GM18517 (cell line): ENCODE results near the gene BICC1.

Source experiments
- ATAC-seq: cut with Tn5 transposase; IDR thresholded peaks from one replicate; pipeline ENCODE4 v1.9.1; 2021; ENCODE audit warnings: mild to moderate bottlenecking, moderate library complexity; ENCODE audit not compliant: unreplicated experiment

Gene BICC1

DNA sequence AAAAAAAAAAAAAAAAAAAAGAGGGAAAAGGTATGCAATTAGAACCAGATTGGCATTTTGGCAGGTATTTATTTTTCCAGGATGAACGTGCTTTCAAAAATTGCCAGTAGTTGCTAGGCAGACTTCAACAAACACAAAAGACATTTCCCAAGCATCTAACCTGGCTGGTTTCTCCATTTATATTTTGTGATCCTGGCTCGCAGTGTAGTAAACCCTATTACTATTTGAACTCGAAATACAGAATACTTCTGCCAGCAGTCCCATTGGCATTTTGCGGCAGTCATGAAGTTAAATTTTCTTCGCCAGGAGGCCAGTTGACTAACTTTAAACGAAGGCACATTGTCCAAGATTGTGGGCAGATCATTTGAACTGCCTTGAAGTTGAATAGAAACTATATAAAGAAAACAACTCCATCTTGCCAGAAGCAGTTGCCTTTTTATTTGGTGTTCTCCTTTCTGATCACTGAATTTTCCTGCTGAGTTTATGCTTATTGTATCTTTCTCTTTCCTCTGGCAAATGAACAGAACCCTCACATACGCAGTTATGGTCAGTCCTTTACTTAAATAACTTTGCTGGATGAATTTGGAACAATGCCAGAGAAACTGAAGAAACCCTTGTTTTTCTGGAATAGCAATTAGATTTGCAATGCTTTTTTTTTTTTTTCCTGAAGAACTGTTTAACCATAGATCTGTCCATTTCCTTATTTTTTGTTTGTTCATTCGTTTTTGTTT lies 132.9 kb downstream of the BICC1 start:
- ATAC-seq = no peak

DNA sequence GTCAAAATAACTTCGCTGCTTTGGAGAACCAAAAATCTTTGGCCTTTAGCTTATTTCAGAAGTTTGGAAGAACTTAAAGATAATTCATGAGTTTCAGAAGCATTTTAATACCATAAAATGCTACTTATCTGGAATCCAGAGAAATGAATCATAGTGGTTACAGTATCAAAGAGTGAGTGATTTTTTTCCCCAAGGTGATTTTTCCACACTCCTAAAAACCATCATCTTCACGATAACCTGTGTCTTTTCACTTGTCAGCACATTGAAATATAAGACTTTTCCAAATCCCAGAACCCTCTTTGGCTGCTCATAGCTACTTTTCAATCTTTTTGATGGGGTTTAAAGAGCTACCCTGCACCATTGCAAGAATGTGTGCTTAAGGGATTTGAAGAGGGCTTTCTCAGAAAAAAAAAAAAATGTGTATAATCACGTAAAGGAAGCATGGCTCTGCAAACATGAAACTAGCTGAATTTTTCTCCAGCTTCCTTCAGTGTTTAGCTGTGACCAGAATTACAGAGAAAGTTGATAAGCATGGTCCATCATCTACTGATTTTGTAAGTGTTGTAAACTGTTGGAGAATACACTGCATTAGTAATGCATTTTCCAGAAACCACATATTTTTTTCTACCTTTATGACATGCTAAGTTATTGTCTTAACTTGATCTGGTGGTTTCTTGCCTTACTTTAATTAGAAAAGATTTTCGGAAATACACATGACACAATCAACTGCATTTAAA lies 134.9 kb downstream of the BICC1 start:
- no peak for ATAC-seq

DNA sequence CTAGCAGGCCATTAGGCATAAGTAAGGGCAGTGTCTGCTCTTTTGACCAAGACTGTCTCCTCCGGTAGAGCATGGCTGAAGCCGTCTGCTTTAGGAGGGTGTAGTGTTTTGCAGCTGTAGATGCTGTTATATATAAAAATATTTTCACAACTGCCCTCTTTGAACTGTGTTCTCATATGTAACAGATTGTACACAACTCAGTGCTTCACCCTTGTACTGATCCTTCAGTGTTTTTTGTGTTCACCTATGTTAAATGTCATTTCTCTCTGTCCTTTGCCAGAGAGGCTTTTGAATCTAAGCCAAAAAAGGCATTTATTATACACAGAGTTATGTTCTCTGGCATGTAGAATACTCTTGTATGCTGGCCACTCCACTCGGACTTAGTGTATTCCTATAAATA lies 135.5 kb downstream of the BICC1 start:
- no peak for ATAC-seq

DNA sequence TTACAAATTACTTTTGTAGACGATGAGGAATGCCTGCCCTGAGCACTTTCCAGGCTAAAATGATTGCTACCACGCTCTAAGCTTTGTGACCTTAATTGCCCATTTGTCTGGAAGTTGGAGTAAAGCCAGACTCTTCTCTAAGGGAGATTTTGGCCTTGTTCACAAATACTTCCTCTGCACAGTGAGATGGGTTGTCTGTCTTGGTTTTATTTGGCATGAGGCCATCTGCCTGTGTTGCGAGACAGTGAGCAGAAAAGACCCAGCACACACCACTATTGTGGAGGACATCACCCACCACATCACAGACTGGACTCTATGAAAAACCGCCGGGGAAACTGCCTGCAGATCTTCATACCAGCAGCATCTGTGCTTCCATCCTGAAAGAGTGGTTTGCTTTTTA lies 138.4 kb downstream of the BICC1 start:
- ATAC-seq = no peak

DNA sequence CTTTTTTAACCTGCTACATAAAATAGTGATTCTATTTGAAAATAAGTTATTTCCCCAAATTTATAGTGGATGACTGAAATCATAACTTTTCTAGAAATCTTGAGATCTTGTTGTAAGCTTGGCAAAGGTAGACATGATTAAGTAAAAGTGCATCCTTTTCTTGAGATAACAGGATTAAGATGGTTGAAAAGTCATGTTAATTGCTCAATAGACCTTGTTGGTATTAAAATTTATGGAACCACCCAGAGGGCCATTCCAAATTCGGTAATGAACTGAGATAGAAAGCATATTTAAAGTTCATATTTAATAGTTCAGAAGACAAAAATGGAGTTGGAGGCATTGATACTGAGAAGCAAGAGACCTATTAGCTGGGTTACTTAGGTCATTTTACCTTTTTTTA lies 139.1 kb downstream of the BICC1 start:
- ATAC-seq = no peak

DNA sequence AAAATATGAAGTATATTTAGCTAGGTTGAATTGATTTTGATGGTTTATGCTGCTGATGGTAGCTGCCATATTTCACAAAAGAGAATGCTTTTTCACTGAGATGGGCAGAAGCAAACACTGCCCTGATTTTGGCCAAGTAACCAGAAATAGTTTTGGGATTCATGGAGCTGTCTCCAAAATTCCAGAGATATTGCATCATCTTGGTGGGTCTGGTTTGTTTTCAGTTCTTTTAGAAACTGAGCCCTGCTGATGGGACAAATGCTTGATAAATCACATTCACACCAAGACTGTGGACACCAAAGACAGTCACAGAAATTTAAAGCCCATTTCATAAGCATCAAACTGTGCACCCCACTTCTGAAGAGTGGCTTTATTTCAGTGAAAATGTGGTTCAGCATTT lies 140.5 kb downstream of the BICC1 start:
- ATAC-seq = no peak

DNA sequence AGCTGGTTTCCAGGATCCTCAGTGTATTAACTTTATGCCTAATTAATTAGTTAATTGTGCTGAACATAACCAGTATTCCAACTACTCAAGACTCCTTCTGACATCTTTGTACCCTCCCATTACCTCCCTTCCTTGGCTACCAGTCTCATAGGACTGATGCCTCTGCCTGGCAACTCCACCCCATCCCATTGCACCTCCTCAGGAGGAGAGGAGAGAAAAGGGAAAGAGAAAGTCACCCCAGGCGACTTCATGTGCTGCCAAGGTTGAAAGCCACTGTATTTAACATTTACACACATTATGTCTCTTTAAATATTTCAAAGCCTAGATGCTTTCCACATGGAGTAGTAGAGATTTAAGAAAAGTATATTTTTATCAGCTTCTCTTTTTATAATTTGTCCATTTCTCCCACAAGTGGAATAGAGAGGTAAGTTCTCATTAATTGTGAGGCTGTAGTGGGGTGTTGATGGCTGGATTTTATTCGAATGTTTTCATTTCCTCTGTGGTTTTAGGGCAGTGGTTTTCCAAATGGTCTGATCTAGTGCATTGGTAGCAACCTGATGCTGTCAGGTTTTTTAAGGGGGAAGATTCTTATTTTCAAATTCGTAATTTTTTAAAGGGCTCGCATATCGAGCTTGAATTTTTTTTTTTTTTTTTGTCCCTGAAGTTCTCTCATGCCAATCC lies 148.0 kb downstream of the BICC1 start:
- no peak for ATAC-seq

DNA sequence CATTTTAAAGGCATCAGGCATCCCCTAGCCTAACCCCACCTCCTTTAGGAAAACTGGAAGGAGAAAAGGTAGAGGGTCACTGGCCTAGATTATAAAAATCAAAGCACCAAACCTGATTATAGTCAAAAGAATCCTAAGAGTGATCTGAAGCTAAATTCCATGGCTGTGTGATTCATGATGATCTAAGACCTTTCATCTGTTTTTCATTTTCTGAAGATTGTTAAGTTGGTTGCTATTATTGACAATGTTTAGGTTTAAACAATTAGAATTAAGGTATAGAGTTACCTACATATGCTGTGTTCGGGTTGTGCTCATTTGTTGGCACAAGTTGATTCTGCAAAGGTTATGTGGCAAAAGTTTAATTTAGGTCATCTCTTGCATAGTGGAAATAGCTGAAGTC lies 148.7 kb downstream of the BICC1 start:
- ATAC-seq = no peak

DNA sequence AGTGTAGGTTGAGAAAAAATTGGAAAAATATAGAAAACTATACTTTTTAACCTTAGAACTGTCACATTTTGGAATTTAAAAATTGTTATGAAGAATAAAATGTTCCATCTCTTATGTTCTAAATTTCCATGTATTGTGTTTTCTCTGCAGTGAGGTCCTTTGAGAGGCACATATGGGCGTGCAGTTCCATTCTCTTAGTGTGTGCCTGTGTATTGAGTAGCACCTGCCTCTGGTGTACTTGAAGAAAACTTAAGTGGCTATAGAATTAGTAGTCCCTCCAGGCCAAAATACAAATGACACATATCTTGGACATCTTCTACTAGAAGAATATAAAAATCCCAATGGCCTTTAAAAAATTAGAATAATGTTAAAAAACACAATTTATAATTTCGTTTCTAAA lies 149.2 kb downstream of the BICC1 start:
- ATAC-seq = no peak

DNA sequence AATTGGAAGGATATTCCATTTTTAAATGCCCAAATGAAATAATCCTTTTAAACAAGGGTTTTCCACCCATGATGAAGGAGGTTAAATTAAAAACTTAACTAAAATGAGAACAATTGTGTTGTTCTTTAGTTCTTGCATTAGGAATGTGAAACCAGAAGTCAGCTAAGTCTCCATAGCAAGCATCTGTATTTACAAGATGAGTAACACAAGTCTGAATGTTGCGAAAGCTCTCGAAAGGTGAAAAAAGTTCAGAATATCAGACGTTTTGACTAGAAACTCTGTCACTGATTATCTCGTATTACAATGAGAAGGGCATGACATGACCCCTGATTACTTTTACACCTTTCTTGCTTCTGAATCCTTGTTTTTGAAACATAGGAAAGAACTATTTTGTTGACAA lies 149.6 kb downstream of the BICC1 start:
- ATAC-seq = no peak

DNA sequence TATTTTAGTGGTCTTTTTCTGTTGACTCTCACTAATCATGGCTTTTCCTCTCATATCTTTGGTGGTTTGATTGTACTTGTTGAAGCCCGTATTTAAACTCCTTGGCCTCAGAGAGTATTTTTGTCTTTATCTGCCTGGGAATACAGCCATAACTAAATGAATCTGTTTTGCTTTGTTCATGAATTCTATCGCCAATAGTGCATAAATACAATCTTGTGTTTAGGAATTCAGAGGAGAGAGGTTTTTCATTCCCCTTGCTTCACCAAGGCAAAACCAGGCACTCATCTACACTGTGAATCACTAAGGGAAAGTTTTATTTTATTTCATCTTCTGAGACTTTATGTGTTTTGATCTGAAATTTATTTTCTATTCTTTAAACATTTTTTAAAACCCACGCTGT lies 152.7 kb downstream of the BICC1 start:
- ATAC-seq = no peak

DNA sequence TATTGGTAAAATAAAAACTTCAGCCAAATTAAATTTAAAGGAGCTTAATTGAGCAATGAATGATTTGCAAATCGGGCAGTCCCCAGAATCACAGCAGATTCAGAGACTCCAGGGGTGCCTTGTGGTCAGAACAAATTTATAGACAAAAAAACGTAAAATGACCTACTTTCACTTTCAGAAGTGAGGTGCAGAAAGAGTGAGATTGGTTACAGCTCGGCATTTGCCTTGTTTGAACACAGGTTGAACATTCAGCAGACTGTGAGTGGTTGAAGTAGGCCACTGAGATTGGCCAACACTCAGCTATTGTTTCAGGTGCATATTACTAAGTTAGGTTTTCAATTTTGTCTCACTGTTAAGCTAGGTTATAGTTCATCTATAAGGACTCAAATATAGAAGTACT lies 153.4 kb downstream of the BICC1 start:
- no peak for ATAC-seq

DNA sequence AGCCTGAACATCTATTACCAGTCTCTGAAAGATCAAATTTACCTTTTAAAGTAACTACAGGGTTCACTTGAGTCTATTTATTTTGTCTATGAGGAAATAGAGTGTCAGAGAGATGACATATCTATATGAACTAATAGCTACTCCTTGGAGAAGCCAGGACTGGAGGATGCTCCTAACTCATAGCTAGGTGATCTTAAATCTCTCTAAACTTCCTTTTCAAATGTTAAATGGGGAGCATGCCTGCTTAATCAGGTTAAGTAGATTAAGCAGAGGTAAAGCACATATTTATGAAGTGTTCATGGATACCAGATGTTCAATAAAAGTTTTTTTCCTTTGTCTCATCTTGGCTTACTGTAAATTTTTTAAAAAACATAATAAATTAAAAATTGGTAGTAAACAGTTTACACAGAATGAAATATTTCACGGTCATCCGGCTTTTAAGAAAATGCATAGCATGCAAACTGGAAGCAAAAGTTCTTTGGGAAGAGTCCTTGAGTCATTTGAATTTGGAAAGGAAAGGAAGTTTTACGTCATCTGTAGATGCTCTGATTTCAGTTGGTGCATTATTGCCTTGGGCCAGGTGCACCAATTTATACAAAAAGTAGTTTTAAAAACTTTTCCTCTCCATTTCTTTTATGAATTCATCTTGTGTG lies 155.1 kb downstream of the BICC1 start:
- ATAC-seq = no peak

DNA sequence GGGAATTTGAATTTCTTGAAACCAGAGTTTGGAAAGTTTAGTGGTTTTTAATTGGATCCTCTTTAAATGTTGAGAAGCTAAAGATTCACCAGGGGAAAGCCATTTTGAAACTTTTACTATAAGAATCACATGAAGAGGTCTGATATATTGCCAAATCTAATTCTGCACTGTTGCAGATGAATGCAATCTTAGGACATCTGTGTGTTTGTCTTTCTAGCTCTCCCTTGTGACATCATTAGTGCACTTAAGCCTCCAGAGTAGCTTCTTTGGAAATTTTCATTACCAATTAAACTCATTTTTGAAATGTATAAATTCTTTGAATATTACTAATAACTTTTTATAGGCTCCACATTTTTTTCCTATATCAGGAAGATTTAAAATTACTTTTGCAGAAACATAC lies 160.2 kb downstream of the BICC1 start:
- ATAC-seq = no peak

DNA sequence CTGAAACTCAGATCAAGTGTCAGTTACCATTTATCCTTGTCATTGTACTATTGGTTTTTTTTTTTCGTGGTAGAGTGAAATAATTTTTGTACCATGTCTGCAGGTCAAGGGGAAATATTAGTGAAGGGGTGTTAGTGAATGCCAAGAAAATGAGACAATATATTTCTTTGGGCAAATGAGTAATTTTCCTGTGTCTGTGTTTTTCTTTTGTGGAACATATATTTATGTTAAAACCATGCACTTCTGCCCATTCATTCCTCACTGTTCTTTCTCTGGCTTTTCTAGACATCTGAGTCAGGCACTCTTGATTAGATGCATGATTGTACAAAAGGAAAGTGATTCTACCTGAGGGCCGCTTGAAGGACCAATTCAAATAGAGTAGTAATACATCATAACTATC lies 161.6 kb downstream of the BICC1 start:
- no peak for ATAC-seq

DNA sequence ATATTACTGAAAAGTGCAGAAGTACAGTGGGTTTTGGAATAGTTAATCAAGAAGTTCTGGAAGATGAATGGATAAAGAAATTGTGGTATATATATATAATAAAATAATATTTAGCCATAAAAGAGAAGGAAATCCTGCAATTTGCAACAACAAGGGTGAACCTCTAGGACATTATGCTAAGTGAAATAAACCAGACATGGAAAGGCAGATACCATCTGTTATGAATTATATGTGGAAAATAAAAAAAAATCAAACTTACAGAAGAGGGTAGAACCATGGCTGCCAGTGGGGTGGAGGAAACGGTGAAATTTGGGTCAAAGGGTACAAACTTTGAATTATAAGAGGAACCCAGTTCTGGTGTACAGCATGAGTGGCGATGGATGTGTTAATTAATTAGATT lies 162.6 kb downstream of the BICC1 start:
- no peak for ATAC-seq

DNA sequence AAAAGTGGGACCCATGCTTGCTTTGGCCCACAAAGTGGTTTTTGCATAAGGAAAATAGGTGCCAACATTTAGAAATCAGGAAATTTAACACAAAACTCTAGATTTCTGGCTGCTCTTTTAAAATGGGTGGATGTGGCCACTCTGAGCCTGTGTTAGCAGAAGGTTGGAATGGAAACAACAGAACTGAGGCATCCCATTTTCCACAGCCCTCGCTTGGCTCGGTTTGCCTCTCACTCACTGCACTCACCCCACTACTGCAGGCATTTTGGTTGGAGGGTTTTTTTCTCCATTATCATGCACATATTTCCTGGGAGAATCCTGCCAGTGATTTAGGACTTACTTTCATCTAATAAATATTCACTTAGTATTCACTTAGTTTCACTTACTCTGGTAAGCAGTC lies 178.9 kb downstream of the BICC1 start:
- no peak for ATAC-seq

DNA sequence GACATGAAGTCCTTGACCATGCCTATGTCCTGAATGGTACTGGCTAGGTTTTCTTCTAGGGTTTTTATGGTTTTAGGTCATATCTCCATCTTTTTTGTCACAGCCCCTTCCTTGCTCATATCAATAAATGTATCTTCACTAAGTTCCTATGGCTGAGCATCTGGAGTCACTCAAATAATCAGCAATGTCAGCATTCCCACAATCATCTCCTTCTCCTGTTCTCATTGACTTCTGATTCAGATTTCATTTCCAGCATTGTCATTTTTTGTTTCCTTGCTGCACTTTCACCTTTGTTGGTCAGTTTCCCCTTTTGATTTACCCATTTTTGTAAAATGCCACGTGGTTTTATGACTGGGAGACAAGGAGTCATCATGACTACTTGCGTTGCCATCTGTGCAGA lies 181.2 kb downstream of the BICC1 start:
- no peak for ATAC-seq

DNA sequence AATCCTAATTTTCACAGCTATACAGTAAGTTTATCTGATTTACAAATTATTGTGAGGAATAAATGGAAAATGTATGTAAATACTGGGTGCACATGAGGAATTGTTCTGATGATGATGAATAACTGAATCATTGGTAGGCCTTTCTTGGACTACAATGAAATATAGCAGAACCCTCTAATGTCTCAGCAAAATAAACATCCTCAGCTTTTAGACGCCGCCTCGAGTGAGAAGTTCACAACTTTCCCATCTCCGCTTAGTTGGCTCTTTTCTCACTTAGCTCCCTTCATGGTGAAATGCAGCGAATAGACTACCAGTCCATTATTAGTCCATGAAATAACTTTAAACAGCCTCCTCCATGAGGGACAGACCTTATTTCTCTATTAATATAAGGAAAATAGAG lies 182.3 kb downstream of the BICC1 start:
- no peak for ATAC-seq

DNA sequence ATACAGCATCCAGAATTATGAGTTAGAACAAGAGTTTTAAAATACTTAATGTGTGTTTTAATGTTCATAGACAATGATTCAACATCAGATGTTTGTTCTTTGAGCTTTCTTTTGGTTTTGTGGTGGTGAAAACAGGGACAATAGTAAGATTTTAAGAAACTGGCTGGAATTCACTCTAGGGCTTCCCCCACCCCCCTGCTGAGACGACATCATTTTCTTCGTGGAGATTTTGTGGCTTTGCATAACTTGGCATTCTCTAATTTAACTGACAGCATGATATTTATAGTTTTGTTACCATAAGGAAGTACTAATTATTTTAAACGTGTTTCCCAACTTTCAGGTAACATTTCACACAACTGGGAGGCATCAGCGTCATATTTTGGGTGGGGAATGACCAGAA lies 184.1 kb downstream of the BICC1 start:
- ATAC-seq = no peak

DNA sequence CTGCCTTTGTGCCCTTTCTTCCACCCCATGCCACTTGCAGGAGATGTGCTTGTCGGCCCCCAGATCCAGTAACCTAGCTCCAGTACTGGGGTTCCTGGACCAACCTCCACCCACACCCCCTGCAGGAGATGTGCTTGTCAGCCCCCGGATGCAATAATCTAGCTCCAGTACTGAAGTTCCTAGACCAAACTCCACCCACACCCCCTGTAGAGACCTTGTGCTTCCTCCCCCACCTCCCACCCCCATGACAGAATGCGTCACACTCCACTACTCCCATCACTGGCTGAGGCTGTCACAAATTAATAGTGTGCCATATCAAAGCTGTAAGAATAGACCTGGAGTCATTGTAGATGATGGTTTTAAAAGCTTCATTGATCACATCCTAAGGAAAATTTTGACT lies 185.0 kb downstream of the BICC1 start:
- no peak for ATAC-seq
